AG09309 (cell line): Measurements from ENCODE around the gene DHRS9.

Experiments
- DNase-seq: peaks from one replicate; pipeline ENCODE4 v3.0.0-alpha.2; 2010; ENCODE audit warnings: low read depth
- H3K4me3 ChIP-seq: 2 replicates; pipeline ENCODE4 v1.5.1; 2011; ENCODE audit warnings: mild to moderate bottlenecking, low read depth, low read length, moderate library complexity; ENCODE audit not compliant: control insufficient read depth
- CTCF ChIP-seq: IDR thresholded peaks from 2 replicates; pipeline ENCODE4 v1.5.1; 2011; ENCODE audit warnings: mild to moderate bottlenecking, low read depth, low read length, inconsistent platforms; ENCODE audit not compliant: insufficient read depth, control insufficient read depth; ENCODE audit errors: missing control alignments

DHRS9 gene

GRCh38 chr2:169069341-169069740 is at the start of gene DHRS9:
Gene DHRS9 (plus strand): TSS chr2:169069563. CDS start chr2:169081582, 12,019 bp downstream.
- no peak for DNase-seq
- no peak for TF ChIP-seq CTCF
- no peak within 1 kb of the TSS for H3K4me3 ChIP-seq

- no peak for DNase-seq
- no peak overlapping the region for H3K4me3 ChIP-seq
- TF ChIP-seq CTCF, result no peak
Measured at GRCh38 chr2:169023161-169023560, 46.2 kb upstream of the DHRS9 start.

- H3K4me3 ChIP-seq, result no peak overlapping the region
- TF ChIP-seq CTCF, result no peak
- DNase-seq, result no peak
Measured at GRCh38 chr2:169026056-169026455, 43.3 kb upstream of the DHRS9 start.

- no peak overlapping the region for H3K4me3 ChIP-seq
- no peak for DNase-seq
- TF ChIP-seq CTCF, result no peak
Measured at GRCh38 chr2:169027234-169027633, 42.1 kb upstream of the DHRS9 start.

GRCh38 chr2:169029341-169029740 is 40.0 kb upstream of the DHRS9 start:
- H3K4me3 ChIP-seq, result no peak overlapping the region
- no peak for DNase-seq
- no peak for TF ChIP-seq CTCF

GRCh38 chr2:169031202-169031601 is 38.2 kb upstream of the DHRS9 start, which contains the start of gene ABCB11:
Gene ABCB11 (minus strand): TSS chr2:169031324. CDS start chr2:169018125, 13,199 bp downstream.
- no peak for DNase-seq
- TF ChIP-seq CTCF, result no peak
- H3K4me3 ChIP-seq, result no peak within 1 kb of the TSS

- TF ChIP-seq CTCF, result no peak
- no peak overlapping the region for H3K4me3 ChIP-seq
- DNase-seq, result no peak
Measured at GRCh38 chr2:169034256-169034655, 35.1 kb upstream of the DHRS9 start.
